GM18861 (cell line): Measurements from ENCODE around the gene TP63.
A peak's percentile ranks its signal among the peaks of the same experiment; 100 is the strongest.
"Not testable (repeated sequence)": the region's sequence is repeated elsewhere in the genome, so short reads cannot be mapped to it uniquely, and the experiment has no call there.

Experiments used
- ATAC-seq: cut with Tn5 transposase; IDR thresholded peaks from one replicate; pipeline ENCODE4 v1.9.1; 2021; ENCODE audit not compliant: unreplicated experiment

Gene TP63

DNA sequence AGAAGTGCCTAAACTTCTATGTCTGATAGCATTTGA is at the start of gene TP63:
Gene TP63, plus strand, starts transcription at position 17 of the 36 bp plus-strand sequence. CDS start 127 bp downstream, outside the sequence.
- ATAC-seq, result no peak

DNA sequence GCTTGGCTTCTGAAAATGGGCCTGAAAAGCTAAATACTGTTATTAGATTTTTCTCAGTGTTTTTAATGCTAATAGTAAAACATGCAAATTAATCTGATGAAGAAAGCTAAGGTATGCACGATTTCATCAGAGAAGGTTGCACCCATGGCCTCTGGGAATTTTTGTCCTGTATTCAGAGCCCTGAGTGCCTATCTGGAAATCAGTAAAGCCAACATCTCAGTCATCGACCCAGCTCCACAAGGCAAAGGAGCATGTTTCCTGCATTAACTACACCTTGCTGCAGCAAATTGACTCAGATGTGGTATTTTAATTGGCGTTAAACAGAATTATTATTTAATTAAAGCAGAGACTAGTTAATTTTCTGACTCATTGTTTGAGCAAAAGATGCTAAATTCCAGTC is 49.0 kb upstream of the TP63 start:
- ATAC-seq, result no peak

DNA sequence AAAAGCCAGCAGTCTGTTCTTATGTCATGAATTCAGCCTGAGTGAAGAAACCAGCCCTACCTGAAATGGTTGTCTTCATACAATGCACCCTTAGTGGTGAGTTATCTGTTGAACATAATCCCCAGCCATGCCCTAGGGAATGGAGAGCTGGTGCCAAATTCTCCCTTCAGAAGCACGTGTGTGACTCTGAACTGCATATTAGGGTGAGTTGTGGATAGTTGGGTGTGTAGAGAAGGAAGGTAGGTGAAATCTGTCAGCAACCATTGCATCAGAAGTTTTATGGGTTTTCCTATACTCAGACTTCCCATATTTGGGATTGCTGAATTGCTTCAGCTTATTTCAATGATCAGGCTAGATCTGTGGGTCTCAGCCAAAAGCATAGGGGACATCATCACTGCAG is 46.5 kb upstream of the TP63 start:
- no peak for ATAC-seq

- peak; percentile 55 for ATAC-seq
Measured at GRCh38 chr3:189586941-189587663, 44.1 kb upstream of the TP63 start.

DNA sequence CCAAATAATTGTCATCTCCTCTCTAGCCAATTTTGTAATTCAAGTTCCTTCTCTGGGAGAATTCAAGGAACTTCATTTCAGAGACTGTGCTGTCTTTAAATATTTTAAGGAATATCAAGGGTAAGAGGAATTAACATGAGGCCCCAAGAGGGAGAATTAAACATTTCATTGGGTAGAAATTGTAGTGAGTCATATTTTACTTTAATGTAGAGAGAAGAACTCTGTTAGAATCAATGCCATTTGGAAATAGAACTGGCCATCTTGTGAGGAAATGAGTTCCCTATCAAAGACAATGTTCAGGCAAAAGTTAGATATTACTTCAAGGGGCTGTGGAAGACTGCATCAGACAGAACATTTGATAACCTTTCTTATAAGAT is 43.5 kb upstream of the TP63 start:
- ATAC-seq, result no peak

- no peak for ATAC-seq
Measured at GRCh38 chr3:189588070-189588469, 43.1 kb upstream of the TP63 start.

GRCh38 chr3:189588475-189589178 is 42.6 kb upstream of the TP63 start:
- ATAC-seq, result no peak

- ATAC-seq, result no peak
Measured at GRCh38 chr3:189589179-189589569, 42.0 kb upstream of the TP63 start.

- ATAC-seq, result no peak
Measured at GRCh38 chr3:189590223-189590622, 41.0 kb upstream of the TP63 start.

DNA sequence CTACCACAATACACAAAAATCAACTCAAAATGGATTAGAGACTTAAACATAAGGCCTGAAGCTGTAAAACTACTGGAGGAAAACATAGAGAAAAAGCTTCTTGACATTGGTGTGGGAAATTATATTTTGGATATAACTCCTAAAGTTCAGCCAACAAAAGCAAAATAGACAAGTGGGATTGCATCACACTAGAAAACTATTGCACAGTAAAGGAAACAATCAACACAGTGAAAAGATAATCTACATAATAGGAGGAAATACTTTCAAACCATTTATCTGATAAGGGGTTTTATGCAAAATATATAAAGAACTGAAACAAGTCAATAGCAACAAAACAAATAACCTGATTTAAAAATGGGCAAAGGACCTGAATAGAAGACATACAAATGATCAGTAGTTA is 37.6 kb upstream of the TP63 start:
- ATAC-seq, result no peak

DNA sequence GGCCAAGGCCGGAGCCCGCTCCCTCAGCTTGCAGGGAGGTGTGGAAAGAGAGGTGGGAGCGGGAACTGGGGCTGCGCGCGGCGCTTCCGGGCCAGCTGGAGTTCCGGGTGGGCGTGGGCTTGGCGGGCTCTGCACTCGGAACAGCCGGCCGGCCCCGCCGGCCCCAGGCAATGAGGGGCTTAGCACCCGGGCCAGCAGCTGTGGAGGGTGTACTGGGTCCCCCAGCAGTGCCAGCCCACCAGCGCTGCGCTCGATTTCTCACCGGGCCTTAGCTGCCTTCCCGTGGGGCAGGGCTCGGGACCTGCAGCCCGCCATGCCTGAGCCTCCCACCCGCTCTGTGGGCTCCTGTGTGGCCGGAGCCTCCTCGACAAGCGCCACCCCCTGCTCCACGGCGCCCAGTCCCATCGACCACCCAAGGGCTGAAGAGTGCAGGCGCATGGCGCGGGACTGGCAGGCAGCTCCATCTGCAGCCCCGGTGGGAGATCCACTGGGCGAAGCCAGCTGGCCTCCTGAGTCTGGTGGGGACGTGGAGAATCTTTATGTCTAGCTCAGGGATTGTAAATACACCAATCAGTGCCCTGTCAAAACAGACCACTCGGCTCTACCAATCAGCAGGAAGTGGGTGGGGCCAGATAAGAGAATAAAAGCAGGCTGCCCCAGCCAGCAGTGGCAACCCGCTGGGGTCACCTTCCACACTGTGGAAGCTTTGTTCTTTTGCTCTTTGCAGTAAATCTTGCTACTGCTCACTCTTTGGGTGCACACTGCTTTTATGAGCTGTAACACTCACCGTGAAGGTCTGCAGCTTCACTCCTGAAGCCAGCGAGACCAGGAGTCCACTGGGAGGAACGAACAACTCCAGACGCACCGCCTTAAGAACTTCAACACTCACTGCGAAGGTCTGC is 34.9 kb upstream of the TP63 start:
- not testable (repeated sequence) for ATAC-seq

DNA sequence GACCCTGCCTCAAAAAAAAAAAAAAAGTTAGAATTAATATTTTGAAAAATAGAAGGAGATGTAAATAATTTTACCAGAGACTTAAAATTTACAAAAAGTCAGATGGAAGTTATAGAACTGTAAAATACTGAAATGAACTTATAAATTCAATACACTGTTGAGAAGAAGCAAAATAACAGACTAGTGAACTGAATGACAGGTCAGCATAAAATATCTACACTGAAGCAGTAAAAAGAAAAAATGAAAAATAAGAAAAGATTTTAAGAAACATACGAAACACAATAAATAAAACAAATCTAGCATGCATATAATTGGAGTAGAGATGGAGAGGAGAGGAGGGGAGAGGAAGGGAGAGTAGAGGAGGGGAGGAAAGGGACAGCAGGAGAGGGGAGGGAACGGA is 33.3 kb upstream of the TP63 start:
- ATAC-seq, result no peak

DNA sequence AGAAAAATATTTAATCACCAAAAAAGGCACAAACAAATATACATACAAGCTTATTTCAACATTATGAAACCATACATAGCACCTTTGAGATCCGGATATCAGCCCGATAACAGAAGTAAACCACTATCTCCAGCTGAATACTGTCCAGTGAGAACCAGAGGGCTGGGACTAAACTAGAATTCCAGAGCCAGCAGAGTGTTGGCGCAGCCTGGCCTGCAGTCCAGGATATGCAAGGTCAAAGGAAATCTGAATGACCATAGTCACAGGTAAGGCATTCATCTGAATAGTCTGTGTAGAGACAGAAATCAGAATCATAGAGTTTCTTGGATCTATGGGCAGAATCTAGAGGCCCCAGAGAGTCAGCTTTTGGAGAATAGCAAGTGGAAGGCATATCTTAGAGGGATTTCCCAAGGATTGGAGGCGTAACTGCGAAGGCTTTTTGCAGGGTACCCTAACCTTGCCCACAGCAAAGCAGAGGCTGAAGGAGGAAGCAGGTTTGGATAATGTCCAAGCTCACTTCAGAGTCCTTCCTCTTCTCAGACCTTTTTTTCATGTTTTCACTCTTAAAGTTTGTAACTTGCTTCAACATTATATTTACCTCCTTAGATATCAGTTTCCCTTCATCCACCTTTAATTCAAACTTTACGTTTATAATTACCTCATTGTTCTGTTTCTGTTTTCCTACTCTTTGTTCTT is 32.5 kb upstream of the TP63 start:
- ATAC-seq, result no peak

- ATAC-seq, result no peak
Measured at GRCh38 chr3:189602471-189602870, 28.7 kb upstream of the TP63 start.

GRCh38 chr3:189605717-189606116 is 25.5 kb upstream of the TP63 start:
- ATAC-seq, result no peak

DNA sequence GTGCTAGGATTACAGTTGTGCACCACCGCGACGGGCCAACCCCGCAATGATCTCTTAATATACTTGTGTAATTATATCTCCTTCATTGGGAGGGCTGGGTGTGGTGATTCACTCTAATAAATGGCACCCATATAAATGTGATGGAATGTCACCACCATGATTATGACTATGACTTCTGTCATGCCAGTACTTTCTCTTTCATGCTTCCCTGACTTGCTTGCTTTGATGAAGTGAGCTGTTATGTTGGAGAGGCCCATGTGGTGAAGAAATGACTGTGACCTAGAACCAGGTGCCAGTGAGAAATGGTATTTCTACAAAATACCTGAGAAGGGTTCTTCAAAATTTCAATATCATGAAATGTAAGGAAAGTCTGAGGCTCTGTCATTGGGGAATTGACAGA is 24.4 kb upstream of the TP63 start:
- no peak for ATAC-seq

- not testable (repeated sequence) for ATAC-seq
Measured at GRCh38 chr3:189612641-189613040, 18.5 kb upstream of the TP63 start.

DNA sequence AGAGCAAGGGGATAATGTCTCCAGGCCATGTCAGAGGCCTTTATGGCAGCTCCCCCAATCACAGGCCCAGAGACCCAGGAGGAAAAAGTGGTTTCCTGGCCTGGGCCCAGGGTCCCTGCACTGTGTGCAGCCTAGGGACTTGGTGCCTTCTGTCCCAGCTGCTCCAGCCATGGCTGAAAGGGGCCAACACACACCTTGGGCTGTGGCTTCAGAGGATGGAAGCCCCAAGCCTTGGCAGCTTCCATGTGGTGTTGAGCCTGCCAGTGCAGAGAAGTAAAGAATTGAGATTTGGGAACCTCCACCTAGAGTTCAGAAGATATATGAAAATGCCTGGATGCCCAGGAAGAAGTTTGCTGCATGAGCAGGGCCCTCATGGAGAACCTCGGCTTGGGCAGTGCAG is 18.1 kb upstream of the TP63 start:
- no peak for ATAC-seq

- no peak for ATAC-seq
Measured at GRCh38 chr3:189621948-189622603, 9.1 kb upstream of the TP63 start.

- no peak for ATAC-seq
Measured at GRCh38 chr3:189622629-189623028, 8.6 kb upstream of the TP63 start.

DNA sequence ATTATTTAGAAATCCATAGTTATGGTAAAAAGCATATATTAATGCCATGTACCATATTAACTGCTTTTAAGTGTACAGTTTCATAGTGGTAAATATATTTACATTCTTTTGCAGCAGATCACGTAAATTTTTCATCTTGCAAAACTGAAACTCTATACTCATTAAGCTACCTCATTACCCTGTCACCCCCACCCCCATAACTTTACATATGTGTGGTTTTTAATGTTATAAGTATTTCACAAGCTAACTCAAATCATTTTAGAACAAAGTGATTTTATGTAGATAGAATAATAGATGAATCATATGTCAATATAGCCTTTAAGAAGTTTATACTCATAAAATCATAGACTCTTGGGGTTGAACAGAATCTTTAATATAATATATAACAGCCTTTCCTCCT is 7.1 kb upstream of the TP63 start:
- ATAC-seq, result no peak
